H1 (cell line): ENCODE data around the gene OTOS. TPM values are rescaled to one million over a fixed set of nuclear protein-coding genes. Genes with fewer than 3 reads are reported as not detected.

Experiments
- polyA plus RNA-seq, 7 experiments: library from polyadenylated mRNA; depleted of rRNA in 3 of 7; stranded (reverse) in 5 of 7; unstranded in 2 of 7; fragments of >200 nt in 5 of 7; fragments of 200-250 nt in 2 of 7; gene quantifications; 1 replicate in 5 of 7; 2 replicates in 1 of 7; 4 replicates in 1 of 7; pipeline versions ENCODE4 v1.2.1 to v1.2.3, GENCODE V29; 2011 to 2013; ENCODE audit warnings: missing spikeins in 2 of 7, mixed read lengths in 2 of 7
- total RNA-seq: library from RNA; stranded (reverse); fragmentation: NEBNext Ultra II Directional; extraction: Animal tissue kit (Norgen Biotek cat#: 25700); gene quantifications from 2 replicates; pipeline ENCODE4 v1.2.1, GENCODE V29; 2021

The OTOS gene
- total and polyA plus RNA-seq, 2 of the 8 experiments (the other 6 are each of a cell fraction or from before 2014, with no cell fraction given): 0.17 TPM; not detected in 1

Other genes with a start within 250 kb of the OTOS start
- 90.6 and 90.9 TPM in 2 replicates for gene NDUFA10, start 115.3 kb downstream of the OTOS start, total RNA-seq
- gene NDUFA10, start 115.3 kb downstream of the OTOS start, polyA plus RNA-seq (2011; rRNA removed): 84.1 and 90.8 TPM in 2 replicates
- gene OR6B2, start 110.2 kb downstream of the OTOS start, total RNA-seq: not detected in 2 replicates
- not detected in 2 replicates for gene OR6B2, start 110.2 kb downstream of the OTOS start, polyA plus RNA-seq (2011; rRNA removed)
- gene OR6B3, start 87.1 kb downstream of the OTOS start, total RNA-seq: not detected in 2 replicates
- not detected in 2 replicates for gene OR6B3, start 87.1 kb downstream of the OTOS start, polyA plus RNA-seq (2011; rRNA removed)
- gene COPS9, start 4.4 kb downstream of the OTOS start, total RNA-seq: 143 and 154 TPM in 2 replicates
- 234 and 306 TPM in 2 replicates for gene COPS9, start 4.4 kb downstream of the OTOS start, polyA plus RNA-seq (2011; rRNA removed)